CD14-positive monocyte (primary cell): ENCODE data around the gene ANKRD1. TPM values are rescaled to one million over a fixed set of nuclear protein-coding genes. Genes with fewer than 3 reads are reported as not detected.

Experiments used
- DNase-seq, 3 donors: peaks; one replicate each; pipeline ENCODE4 v3.0.0-alpha.2; 2011 to 2022
- H2AFZ ChIP-seq: 2 replicates; pipeline ENCODE4 v1.6.0; 2012; ENCODE audit warnings: mild to moderate bottlenecking, low read depth, low read length, inconsistent platforms; ENCODE audit not compliant: insufficient read depth, poor library complexity, severe bottlenecking
- H3K27ac ChIP-seq, 2 donors: 1 replicate in 1 of 2; 2 replicates in 1 of 2; pipeline ENCODE4 v1.5.1; 2012 to 2013; ENCODE audit warnings: low read length in 2 of 2, control low read depth in 1 of 2, inconsistent platforms in 1 of 2, low read depth in 1 of 2, mild to moderate bottlenecking in 1 of 2
- H3K27me3 ChIP-seq, 2 donors: one replicate each; pipeline versions ENCODE4 v1.6.0 to v1.6.1; 2011 to 2013; ENCODE audit warnings: low read length in 2 of 2; ENCODE audit not compliant: control insufficient read depth in 2 of 2, insufficient read depth in 2 of 2
- H3K36me3 ChIP-seq, 2 donors: replicated peaks in 1 of 2; 1 replicate in 1 of 2; 2 replicates in 1 of 2; pipeline versions ENCODE4 v1.5.1 to v1.6.1; 2012 to 2013; ENCODE audit warnings: low read length in 2 of 2, control low read depth in 1 of 2, inconsistent platforms in 1 of 2, mild to moderate bottlenecking in 1 of 2; ENCODE audit not compliant: insufficient read depth in 2 of 2, control insufficient read depth in 1 of 2
- H3K4me1 ChIP-seq, 2 donors: 1 replicate in 1 of 2; 2 replicates in 1 of 2; pipeline versions ENCODE4 v1.5.1 to v1.6.1; 2012 to 2013; ENCODE audit warnings: low read length in 2 of 2, control low read depth in 1 of 2, inconsistent platforms in 1 of 2, mild to moderate bottlenecking in 1 of 2, moderate library complexity in 1 of 2; ENCODE audit not compliant: insufficient read depth in 2 of 2, control insufficient read depth in 1 of 2
- H3K4me2 ChIP-seq: replicated peaks from 2 replicates; pipeline ENCODE3; 2012; ENCODE audit warnings: low read length, moderate library complexity, mild to moderate bottlenecking; ENCODE audit not compliant: poor library complexity, severe bottlenecking; ENCODE audit errors: extremely low read depth
- H3K4me3 ChIP-seq, 3 experiments: fragments of 200-600 bp in 1 of 3; sonication (generic) in 1 of 3; replicated peaks in 1 of 3; 1 replicate in 2 of 3; 2 replicates in 1 of 3; pipeline ENCODE4 v1.5.1; 2011 to 2013; ENCODE audit warnings: low read length in 3 of 3, mild to moderate bottlenecking in 3 of 3, control low read depth in 2 of 3, low read depth in 2 of 3, inconsistent platforms in 1 of 3, moderate library complexity in 1 of 3
- H3K79me2 ChIP-seq: 2 replicates; pipeline ENCODE4 v1.6.0; 2012; ENCODE audit warnings: mild to moderate bottlenecking, control low read depth, inconsistent platforms, low read length, moderate library complexity; ENCODE audit not compliant: insufficient read depth
- H3K9ac ChIP-seq: 2 replicates; pipeline ENCODE4 v1.6.0; 2017; ENCODE audit warnings: low read length, mild to moderate bottlenecking; ENCODE audit not compliant: insufficient read depth, poor library complexity, severe bottlenecking
- H3K9me3 ChIP-seq, 2 donors: replicated peaks in 1 of 2; 1 replicate in 1 of 2; 2 replicates in 1 of 2; pipeline versions ENCODE4 v1.5.1 to v1.6.1; 2012 to 2013; ENCODE audit warnings: low read length in 2 of 2, control low read depth in 1 of 2; ENCODE audit not compliant: control insufficient read depth in 1 of 2, insufficient read depth in 1 of 2
- H4K20me1 ChIP-seq: 2 replicates; pipeline ENCODE4 v1.6.0; 2012; ENCODE audit warnings: mild to moderate bottlenecking, low read length, control low read depth, moderate library complexity; ENCODE audit not compliant: insufficient read depth
- H3K27ac Mint-ChIP-seq, 7 donors: one replicate each; pipeline ENCODE4 v1.8.0; 2020; ENCODE audit warnings: mild to moderate bottlenecking in 7 of 7, mixed read lengths in 7 of 7, moderate library complexity in 6 of 7, inconsistent platforms in 2 of 7
- H3K27me3 Mint-ChIP-seq, 3 donors: one replicate each; pipeline ENCODE4 v1.8.0; 2021 to 2022; ENCODE audit warnings: low read depth in 3 of 3, mild to moderate bottlenecking in 3 of 3, mixed read lengths in 3 of 3, moderate library complexity in 3 of 3, inconsistent platforms in 1 of 3
- H3K36me3 Mint-ChIP-seq, 2 donors: one replicate each; pipeline ENCODE4 v1.8.0; 2020; ENCODE audit warnings: mixed read lengths in 2 of 2, inconsistent platforms in 1 of 2, mild to moderate bottlenecking in 1 of 2
- H3K4me1 Mint-ChIP-seq: one replicate; pipeline ENCODE4 v1.8.0; 2020; ENCODE audit warnings: mild to moderate bottlenecking, mixed read lengths
- H3K4me3 Mint-ChIP-seq, 2 donors: one replicate each; pipeline ENCODE4 v1.8.0; 2020; ENCODE audit warnings: mild to moderate bottlenecking in 2 of 2, mixed read lengths in 2 of 2, moderate library complexity in 1 of 2
- H3K9me3 Mint-ChIP-seq, 7 donors: one replicate each; pipeline ENCODE4 v1.8.0; 2020 to 2022; ENCODE audit warnings: mixed read lengths in 7 of 7, mild to moderate bottlenecking in 6 of 7, moderate library complexity in 6 of 7, inconsistent platforms in 2 of 7
- CTCF ChIP-seq: fragments of 200-600 bp; IDR thresholded peaks from one replicate; pipeline ENCODE4 v1.8.0; 2022; ENCODE audit warnings: antibody characterized with exemption, mild to moderate bottlenecking
- WGBS: methylation state at CpG from one replicate; pipeline ENCODE4 v1.1.5; 2013; ENCODE audit warnings: missing lambda C conversion rate; ENCODE audit not compliant: insufficient coverage; 5-methylcytosine and 5-hydroxymethylcytosine counted together
- intact Hi-C, 2 donors: fragments of 100-400 bp; cut with micrococcal nuclease; formaldehyde crosslinking; loops; one replicate each; pipeline versions ENCODE4 v1.15.0 to v1.15.1; 2023
- polyA plus RNA-seq, 3 donors: library from polyadenylated mRNA; depleted of rRNA in 1 of 3; unstranded in 2 of 3; stranded (reverse) in 1 of 3; fragments of 300-500 nt in 2 of 3; fragments of >200 nt in 1 of 3; fragmentation: Illumina TruSeq in 2 of 3; gene quantifications; 1 replicate in 2 of 3; 2 replicates in 1 of 3; pipeline ENCODE4 v1.2.3, GENCODE V29; 2012 to 2021

ANKRD1 gene
- polyA plus RNA-seq, 3 donors, result not detected

GRCh38 chr10:90927293-90927692 lies 6.4 kb upstream of the ANKRD1 start:
- no peak overlapping the region for H2AFZ ChIP-seq
- H3K79me2 ChIP-seq, result no peaks in the 10 kb centered on the region
- DNase-seq, result no peak
- TF ChIP-seq CTCF, result no peak
- H3K4me3 Mint-ChIP-seq, result no peak overlapping the region
- H3K27me3 ChIP-seq, result no peaks in the 10 kb centered on the region
- no peaks in the 10 kb centered on the region for H3K4me1 Mint-ChIP-seq
- H3K27me3 Mint-ChIP-seq, result peaks cover 0 to 8% (median 5%) of the 10 kb centered on the region in 3 donors
- H3K36me3 ChIP-seq, result no peaks in the 10 kb centered on the region
- H3K27ac ChIP-seq, result no peak overlapping the region
- H3K4me3 ChIP-seq, result no peak overlapping the region
- H3K36me3 Mint-ChIP-seq, result no peaks in the 10 kb centered on the region
- H3K4me2 ChIP-seq, result no peak overlapping the region
- no peaks in the 10 kb centered on the region for H3K4me1 ChIP-seq
- no peak overlapping the region for H3K27ac Mint-ChIP-seq
- H3K9me3 Mint-ChIP-seq, result peaks cover 0 to 2% (median 0%) of the 10 kb centered on the region in 7 donors
- no peaks in the 10 kb centered on the region for H4K20me1 ChIP-seq
- H3K9me3 ChIP-seq, result no peaks in the 10 kb centered on the region
- no peak overlapping the region for H3K9ac ChIP-seq
- intact Hi-C loops, result no loop called here
- WGBS, result no CpG with 5 or more reads among the region's 2 CpGs

GRCh38 chr10:90925079-90926029 lies 4.5 kb upstream of the ANKRD1 start:
- H3K27me3 Mint-ChIP-seq, result peaks cover 1 to 9% (median 4%) of the 10 kb centered on the region in 3 donors
- H2AFZ ChIP-seq, result no peak overlapping the region
- H4K20me1 ChIP-seq, result no peaks in the 10 kb centered on the region
- no peak for TF ChIP-seq CTCF
- DNase-seq, result no peak
- no peaks in the 10 kb centered on the region for H3K79me2 ChIP-seq
- no peaks in the 10 kb centered on the region for H3K36me3 ChIP-seq
- H3K9me3 ChIP-seq, result no peaks in the 10 kb centered on the region
- peaks cover 0 to 2% (median 0%) of the 10 kb centered on the region in 7 donors for H3K9me3 Mint-ChIP-seq
- no peak overlapping the region for H3K9ac ChIP-seq
- intact Hi-C loops, result no loop called here
- no peak overlapping the region for H3K4me3 Mint-ChIP-seq
- no peak overlapping the region for H3K27ac ChIP-seq
- H3K4me2 ChIP-seq, result no peak overlapping the region
- H3K27me3 ChIP-seq, result no peaks in the 10 kb centered on the region
- no peak overlapping the region for H3K4me3 ChIP-seq
- peaks cover 2% of the 10 kb centered on the region for H3K4me1 Mint-ChIP-seq
- 91% methylated on average over 1 of the region's 5 CpGs for whole genome bisulfite sequencing
- no peaks in the 10 kb centered on the region for H3K36me3 Mint-ChIP-seq
- no peaks in the 10 kb centered on the region for H3K4me1 ChIP-seq
- no peak overlapping the region for H3K27ac Mint-ChIP-seq
